HG02970 (cell line): ENCODE measurements around the gene ZNF333.
"Not testable (repeated sequence)": the region's sequence is repeated elsewhere in the genome, so short reads cannot be mapped to it uniquely, and the experiment has no call there.

ENCODE experiments used
- ATAC-seq: cut with Tn5 transposase; IDR thresholded peaks from one replicate; pipeline ENCODE4 v1.9.1; 2021; ENCODE audit warnings: mild to moderate bottlenecking, moderate library complexity, moderate number of reproducible peaks; ENCODE audit not compliant: unreplicated experiment, low FRiP score

Gene ZNF333

DNA sequence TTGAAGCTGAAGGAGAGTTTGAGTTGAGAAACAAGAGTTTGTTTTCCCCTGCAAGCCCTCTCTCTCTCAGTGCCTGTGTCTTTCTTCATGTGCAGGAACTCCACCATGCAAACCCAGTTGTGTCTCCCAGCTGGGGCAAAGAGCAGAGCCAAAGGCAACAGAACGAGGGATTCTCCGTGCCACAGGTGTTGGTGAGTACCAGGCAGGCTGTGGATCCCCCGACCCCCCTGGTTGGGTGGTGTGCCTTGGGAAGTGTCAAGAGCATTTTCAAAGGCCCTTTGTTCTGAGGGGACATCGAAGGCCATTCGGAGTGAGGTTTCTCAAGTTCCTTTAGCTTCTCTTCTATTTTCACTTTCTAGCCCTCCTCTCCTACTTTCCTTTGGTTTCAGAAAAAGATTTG is 5.6 kb downstream of the ZNF333 start:
- ATAC-seq = no peak

- ATAC-seq = no peak
These were observed 9.8 kb downstream of the ZNF333 start for GRCh38 chr19:14699641-14700040.

DNA sequence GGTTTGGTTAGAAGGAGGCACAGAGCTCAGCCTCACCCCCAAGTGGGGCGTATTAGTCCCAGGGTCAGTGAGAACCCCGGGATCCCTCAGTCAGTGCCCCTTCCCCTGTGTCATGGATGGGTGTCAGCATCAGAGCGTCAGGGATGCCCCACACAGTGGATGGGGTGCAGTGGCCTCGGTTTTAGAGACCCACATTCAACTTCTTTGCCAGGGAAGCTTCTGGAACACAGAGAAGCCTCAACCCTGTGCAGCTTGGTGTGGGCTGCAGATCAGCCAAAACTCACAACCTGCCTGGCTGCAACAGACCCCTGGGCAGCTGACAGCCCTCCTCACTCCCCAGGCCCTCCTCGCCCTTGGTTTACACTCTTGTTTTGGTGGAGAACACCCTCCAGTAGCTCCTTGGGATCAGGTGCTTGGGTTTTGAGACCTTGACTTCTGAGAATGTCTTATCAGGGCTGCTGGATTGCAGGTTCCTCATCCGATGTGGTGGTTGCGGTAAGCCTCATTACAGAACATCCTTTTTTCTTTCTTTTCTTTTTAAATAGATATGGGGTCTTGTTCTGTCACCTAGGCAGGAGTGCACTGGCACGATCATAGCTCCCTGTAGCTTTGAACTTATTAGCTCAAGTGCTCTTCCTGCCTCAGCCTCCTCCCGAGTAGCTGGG is 11.0 kb downstream of the ZNF333 start:
- no peak for ATAC-seq

- no peak for ATAC-seq
These were observed 14.0 kb downstream of the ZNF333 start for GRCh38 chr19:14703833-14704232.

- ATAC-seq = no peak
These were observed 14.6 kb downstream of the ZNF333 start for GRCh38 chr19:14704450-14704849.

DNA sequence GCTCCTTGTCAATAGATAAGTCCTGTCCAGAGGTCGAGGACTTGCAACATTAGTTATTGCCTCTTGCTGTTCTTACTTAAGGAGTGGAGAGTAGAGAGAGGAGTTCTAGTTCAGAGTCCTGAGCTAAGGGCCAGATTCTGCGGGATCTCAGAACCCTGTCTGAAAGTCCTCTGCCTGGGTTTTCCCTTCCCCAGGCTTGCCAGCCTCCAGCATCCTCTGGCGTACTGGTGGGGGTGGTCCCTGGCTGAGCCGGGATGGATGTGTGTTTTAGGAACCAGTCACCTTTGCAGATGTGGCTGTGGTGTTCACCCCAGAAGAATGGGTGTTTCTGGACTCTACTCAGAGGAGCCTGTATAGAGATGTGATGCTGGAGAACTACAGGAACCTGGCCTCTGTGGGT is 26.0 kb downstream of the ZNF333 start:
- ATAC-seq = no peak

- ATAC-seq = no peak
These were observed 28.8 kb downstream of the ZNF333 start for GRCh38 chr19:14718522-14719116.

DNA sequence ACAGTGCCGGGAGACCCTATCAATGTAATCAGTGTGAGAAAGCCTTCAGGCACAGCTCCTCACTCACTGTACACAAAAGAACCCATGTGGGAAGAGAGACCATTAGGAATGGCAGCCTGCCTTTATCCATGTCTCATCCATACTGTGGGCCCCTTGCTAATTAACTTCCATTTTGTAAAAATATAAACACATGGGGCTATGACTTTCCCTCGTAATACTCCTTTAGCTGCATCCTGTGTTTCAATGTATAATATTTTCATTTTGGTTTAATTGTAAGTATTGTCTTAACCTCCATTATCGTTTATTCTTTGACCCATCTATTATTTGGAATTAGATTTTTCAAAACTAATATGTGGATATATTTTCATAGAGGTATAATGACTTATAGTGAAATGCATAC is 29.3 kb downstream of the ZNF333 start:
- ATAC-seq = no peak

- ATAC-seq = no peak
These were observed 32.3 kb downstream of the ZNF333 start for GRCh38 chr19:14722127-14722526.

- no peak for ATAC-seq
These were observed 38.7 kb downstream of the ZNF333 start for GRCh38 chr19:14728595-14728994.

GRCh38 chr19:14731200-14731599 is 41.4 kb downstream of the ZNF333 start:
- ATAC-seq = no peak

GRCh38 chr19:14732510-14732909 is 42.7 kb downstream of the ZNF333 start:
- ATAC-seq = no peak

GRCh38 chr19:14733574-14733973 is 43.7 kb downstream of the ZNF333 start:
- ATAC-seq = no peak

DNA sequence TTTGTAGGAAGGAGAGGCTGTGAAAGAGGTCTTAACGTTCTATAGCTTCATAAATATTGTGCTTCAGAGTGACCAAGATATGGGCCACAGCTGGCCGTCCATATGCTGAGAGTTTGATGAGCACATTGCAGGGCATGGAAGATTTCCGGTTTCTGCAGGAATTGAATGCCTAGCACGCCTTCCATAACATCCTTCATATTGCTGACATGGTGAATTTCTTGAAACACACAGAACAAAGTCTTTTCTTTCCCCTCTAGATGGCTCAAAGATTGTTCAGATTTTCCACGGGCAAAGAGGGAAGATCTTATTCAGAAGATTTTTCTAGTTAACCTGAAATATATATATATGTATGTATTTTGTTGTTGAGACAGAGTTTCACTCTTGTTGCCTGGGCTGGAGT is 46.1 kb downstream of the ZNF333 start:
- no peak for ATAC-seq

- ATAC-seq = no peak
These were observed 57.0 kb downstream of the ZNF333 start for GRCh38 chr19:14746886-14747285.

- no peak for ATAC-seq
These were observed 58.8 kb downstream of the ZNF333 start for GRCh38 chr19:14748601-14749000.

DNA sequence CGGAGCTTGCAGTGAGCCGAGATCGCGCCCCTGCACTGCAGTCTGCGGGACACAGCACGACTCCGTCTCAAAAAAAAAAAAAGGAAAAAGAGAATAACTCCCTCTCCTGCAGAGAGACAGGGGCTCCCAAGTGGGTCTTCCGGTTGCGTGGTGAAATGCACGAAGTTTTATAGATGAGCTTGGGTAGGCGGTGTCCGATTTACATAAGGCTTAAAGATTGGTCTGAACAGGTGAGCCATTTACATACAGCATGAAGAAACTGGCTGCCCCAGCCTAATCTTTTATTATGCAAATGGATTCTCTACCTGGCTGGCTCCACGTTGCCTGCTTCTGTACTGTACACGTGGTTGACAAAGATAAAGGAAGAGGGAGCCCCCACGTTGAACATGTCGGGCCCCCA is 69.0 kb downstream of the ZNF333 start:
- no peak for ATAC-seq

DNA sequence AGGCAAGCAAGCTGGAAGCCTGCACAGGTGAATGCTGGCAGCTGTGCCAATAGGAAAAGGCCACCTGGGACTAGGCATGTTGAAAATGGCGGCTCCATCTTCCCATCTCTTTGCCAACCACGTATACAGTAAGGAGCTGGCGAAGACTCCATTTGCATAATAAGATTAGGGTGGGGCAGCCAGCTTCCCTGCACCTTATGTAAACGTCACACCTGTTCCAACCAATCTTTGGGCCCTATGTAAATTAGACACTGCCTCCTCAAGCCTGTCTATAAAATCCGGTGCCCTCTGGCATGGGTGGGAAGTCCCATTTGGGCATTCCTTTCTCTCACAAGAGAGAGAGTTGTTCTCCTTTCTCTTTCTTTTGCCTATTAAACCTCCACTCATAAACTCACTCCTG is 71.8 kb downstream of the ZNF333 start:
- no peak for ATAC-seq

- ATAC-seq = no peak
These were observed 72.3 kb downstream of the ZNF333 start for GRCh38 chr19:14762111-14762510.

- ATAC-seq = no peak
These were observed 73.8 kb downstream of the ZNF333 start for GRCh38 chr19:14763497-14764145.

- ATAC-seq = no peak
These were observed 74.6 kb downstream of the ZNF333 start for GRCh38 chr19:14764401-14764800.

GRCh38 chr19:14765403-14765802 is 75.6 kb downstream of the ZNF333 start:
- not testable (repeated sequence) for ATAC-seq
